Neural progenitor cell (in vitro differentiated cells): ENCODE measurements around the gene ETV1.

Source experiments
- CTCF ChIP-seq: fragments of 200-600 bp; sonication (generic); IDR thresholded peaks from 2 replicates; pipeline ENCODE4 v1.5.1; 2017; ENCODE audit warnings: antibody characterized with exemption, mild to moderate bottlenecking
- EZH2 ChIP-seq: fragments of 200-600 bp; sonication (generic); IDR thresholded peaks from 2 replicates; pipeline ENCODE4 v1.6.1; 2017; ENCODE audit warnings: antibody characterized with exemption, mild to moderate bottlenecking, moderate library complexity
- EZH2phosphoT487 ChIP-seq: fragments of 200-600 bp; sonication (generic); IDR thresholded peaks from 2 replicates; pipeline ENCODE4 v1.6.1; 2017; ENCODE audit warnings: antibody characterized with exemption

GRCh38 chr7:13932131-13932530 is 57.3 kb downstream of the ETV1 start:
- TF ChIP-seq CTCF, result no peak
- no peak for TF ChIP-seq EZH2
- TF ChIP-seq EZH2phosphoT487, result no peak
